H1 (cell line): ENCODE measurements around the gene LARP1. TPM values are rescaled to one million over a fixed set of nuclear protein-coding genes. Genes with fewer than 3 reads are reported as not detected.

Source experiments
- ASH2L ChIP-seq: fragments of 200-600, 300-600 bp; sonication (generic); IDR thresholded peaks from one replicate; pipeline ENCODE4 v1.7.1; 2017; ENCODE audit warnings: low read length
- JUND ChIP-seq: IDR thresholded peaks from 2 replicates; pipeline ENCODE4 v1.6.1; 2011; ENCODE audit warnings: mild to moderate bottlenecking, improper control_type of control experiment, low read length
- MAX ChIP-seq: IDR thresholded peaks from 2 replicates; pipeline ENCODE4 v1.6.1; 2012; ENCODE audit warnings: inconsistent platforms
- PHF8 ChIP-seq: fragments of 200-600 bp; sonication (generic); conservative IDR thresholded peaks from 2 replicates; pipeline ENCODE4 v1.7.1; 2012; ENCODE audit warnings: low read depth, mild to moderate bottlenecking, inconsistent platforms, low read length, moderate library complexity
- POLR2A ChIP-seq, 2 experiments: IDR thresholded peaks; 1 replicate in 1 of 2; 2 replicates in 1 of 2; pipeline ENCODE4 v1.6.1; 2011; ENCODE audit warnings: low read depth in 2 of 2, low read length in 2 of 2, mild to moderate bottlenecking in 2 of 2; ENCODE audit errors: control extremely low read depth in 1 of 2
- SIN3A ChIP-seq, 2 experiments: IDR thresholded peaks in 1 of 2; conservative IDR thresholded peaks in 1 of 2; 2 replicates each; pipeline ENCODE4 v1.6.1; 2011 to 2012; ENCODE audit warnings: low read length in 2 of 2, improper control_type of control experiment in 1 of 2, low read depth in 1 of 2, mild to moderate bottlenecking in 1 of 2
- SIX5 ChIP-seq: IDR thresholded peaks from 2 replicates; pipeline ENCODE4 v1.6.1; 2011; ENCODE audit warnings: mild to moderate bottlenecking, low read depth, low read length
- SP4 ChIP-seq: IDR thresholded peaks from 2 replicates; pipeline ENCODE4 v1.6.1; 2012; ENCODE audit warnings: low read length, inconsistent platforms
- polyA plus RNA-seq, 7 experiments: library from polyadenylated mRNA; depleted of rRNA in 3 of 7; stranded (reverse) in 5 of 7; unstranded in 2 of 7; fragments of >200 nt in 5 of 7; fragments of 200-250 nt in 2 of 7; gene quantifications; 1 replicate in 5 of 7; 2 replicates in 1 of 7; 4 replicates in 1 of 7; pipeline versions ENCODE4 v1.2.1 to v1.2.3, GENCODE V29; 2011 to 2013; ENCODE audit warnings: missing spikeins in 2 of 7, mixed read lengths in 2 of 7
- total RNA-seq: library from RNA; stranded (reverse); fragmentation: NEBNext Ultra II Directional; extraction: Animal tissue kit (Norgen Biotek cat#: 25700); gene quantifications from 2 replicates; pipeline ENCODE4 v1.2.1, GENCODE V29; 2021
- TF ChIP-seq, protein P1 (sequence below): IDR thresholded peaks from 2 replicates; pipeline ENCODE4 v1.6.1; 2012; ENCODE audit warnings: inconsistent platforms

LARP1 gene
- total and polyA plus RNA-seq, 2 of the 8 experiments (the other 6 are each of a cell fraction or from before 2014, with no cell fraction given), result 106 to 422 TPM

- TF ChIP-seq SIN3A (conservative IDR thresholded peaks at IDR 0.05 in 1 of 2, IDR thresholded peaks at IDR 0.05 in 1 of 2; ENCODE audit: low read depth in 1 of 2, low read length in 2 of 2) (no peak), ASH2L (peak; percentile 42), POLR2A (IDR thresholded peaks at IDR 0.05; ENCODE audit: control extremely low read depth in 1 of 2, low read depth in 2 of 2, low read length in 2 of 2) (peak in 1 of 2 experiments; percentile 55; a peak in 2 of 3 replicates), JUND (peak; percentile 58; the same call in 1 of the 2 replicates), SIX5 (no peak), PHF8 (0 out of 2 replicates have a peak, but pooled peaks have one; percentile 41), SP4 (no peak), MAX (peak; percentile 64)
- TF ChIP-seq, protein P1, sequence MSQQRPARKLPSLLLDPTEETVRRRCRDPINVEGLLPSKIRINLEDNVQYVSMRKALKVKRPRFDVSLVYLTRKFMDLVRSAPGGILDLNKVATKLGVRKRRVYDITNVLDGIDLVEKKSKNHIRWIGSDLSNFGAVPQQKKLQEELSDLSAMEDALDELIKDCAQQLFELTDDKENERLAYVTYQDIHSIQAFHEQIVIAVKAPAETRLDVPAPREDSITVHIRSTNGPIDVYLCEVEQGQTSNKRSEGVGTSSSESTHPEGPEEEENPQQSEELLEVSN, result 0 out of 2 replicates have a peak, but pooled peaks have one; percentile 38
Measured at GRCh38 chr5:154850255-154851062, 95.3 kb downstream of the LARP1 start, which contains the start of gene FAXDC2 (continued).
